ENCODE data around the gene THTPA. TPM values are rescaled to one million over a fixed set of nuclear protein-coding genes. Genes with fewer than 3 reads are reported as not detected.
A peak's percentile ranks its signal among the peaks of the same experiment; 100 is the strongest.

The THTPA gene
- total RNA-seq, 1 experiment from 2014 or later, result 20.0 TPM

DNA sequence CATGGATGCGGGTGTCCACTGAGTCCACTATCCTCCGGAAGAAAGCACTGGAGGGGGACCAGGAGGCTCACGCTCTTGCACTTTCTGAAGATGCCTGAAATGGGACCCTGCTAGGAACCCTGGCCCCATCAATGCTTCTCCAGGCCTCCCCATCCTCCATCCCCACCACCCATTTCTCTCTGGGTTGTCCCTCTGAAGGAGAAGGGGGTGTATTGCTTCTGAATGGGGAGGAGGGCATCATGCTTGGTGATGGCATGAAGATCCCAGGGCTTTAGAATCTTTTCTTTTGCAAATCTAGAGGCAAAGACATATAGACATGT is 23.2 kb downstream of the THTPA start:
- no peak for ATAC-seq
- Mint-ChIP-seq H3K27me3 (ENCODE audit: low read depth) (peaks cover 37% of the 10 kb centered on the region), H3K27ac (no peak overlapping the region), H3K9me3 (peaks cover 9% of the 10 kb centered on the region), H3K4me3 (peak overlapping the region; percentile 73), H3K36me3 (peaks cover 9% of the 10 kb centered on the region), H3K4me1 (peaks cover 23% of the 10 kb centered on the region)
- CTCF ChIA-PET, result interaction anchor here (1.3 to 4.8 kb wide), 7 partner anchors 10 to 331 kb away, joined by 3 to 38 read pairs (median 9); no protein-coding TSS in a partner anchor
- DNase-seq (ENCODE audit: low spot score), result no peak
- TF ChIP-seq, protein P1, sequence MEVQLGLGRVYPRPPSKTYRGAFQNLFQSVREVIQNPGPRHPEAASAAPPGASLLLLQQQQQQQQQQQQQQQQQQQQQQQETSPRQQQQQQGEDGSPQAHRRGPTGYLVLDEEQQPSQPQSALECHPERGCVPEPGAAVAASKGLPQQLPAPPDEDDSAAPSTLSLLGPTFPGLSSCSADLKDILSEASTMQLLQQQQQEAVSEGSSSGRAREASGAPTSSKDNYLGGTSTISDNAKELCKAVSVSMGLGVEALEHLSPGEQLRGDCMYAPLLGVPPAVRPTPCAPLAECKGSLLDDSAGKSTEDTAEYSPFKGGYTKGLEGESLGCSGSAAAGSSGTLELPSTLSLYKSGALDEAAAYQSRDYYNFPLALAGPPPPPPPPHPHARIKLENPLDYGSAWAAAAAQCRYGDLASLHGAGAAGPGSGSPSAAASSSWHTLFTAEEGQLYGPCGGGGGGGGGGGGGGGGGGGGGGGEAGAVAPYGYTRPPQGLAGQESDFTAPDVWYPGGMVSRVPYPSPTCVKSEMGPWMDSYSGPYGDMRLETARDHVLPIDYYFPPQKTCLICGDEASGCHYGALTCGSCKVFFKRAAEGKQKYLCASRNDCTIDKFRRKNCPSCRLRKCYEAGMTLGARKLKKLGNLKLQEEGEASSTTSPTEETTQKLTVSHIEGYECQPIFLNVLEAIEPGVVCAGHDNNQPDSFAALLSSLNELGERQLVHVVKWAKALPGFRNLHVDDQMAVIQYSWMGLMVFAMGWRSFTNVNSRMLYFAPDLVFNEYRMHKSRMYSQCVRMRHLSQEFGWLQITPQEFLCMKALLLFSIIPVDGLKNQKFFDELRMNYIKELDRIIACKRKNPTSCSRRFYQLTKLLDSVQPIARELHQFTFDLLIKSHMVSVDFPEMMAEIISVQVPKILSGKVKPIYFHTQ (CRISPR knock-in tag; IDR thresholded peaks at IDR 0.05), result no peak
- TF ChIP-seq NFYB (CRISPR knock-in tag; conservative IDR thresholded peaks at IDR 0.05; ENCODE audit: low read depth), result no peak
- TF ChIP-seq TP53 (CRISPR knock-in tag; IDR thresholded peaks at IDR 0.05), result no peak
- TF ChIP-seq IRF2 (CRISPR knock-in tag; IDR thresholded peaks at IDR 0.05; ENCODE audit: borderline replicate concordance, low read depth), result no peak
- TF ChIP-seq ZNF232 (CRISPR knock-in tag; IDR thresholded peaks at IDR 0.05), result no peak
- no peak for TF ChIP-seq NR1H2 (CRISPR knock-in tag; IDR thresholded peaks at IDR 0.05)
- TF ChIP-seq, protein P2, sequence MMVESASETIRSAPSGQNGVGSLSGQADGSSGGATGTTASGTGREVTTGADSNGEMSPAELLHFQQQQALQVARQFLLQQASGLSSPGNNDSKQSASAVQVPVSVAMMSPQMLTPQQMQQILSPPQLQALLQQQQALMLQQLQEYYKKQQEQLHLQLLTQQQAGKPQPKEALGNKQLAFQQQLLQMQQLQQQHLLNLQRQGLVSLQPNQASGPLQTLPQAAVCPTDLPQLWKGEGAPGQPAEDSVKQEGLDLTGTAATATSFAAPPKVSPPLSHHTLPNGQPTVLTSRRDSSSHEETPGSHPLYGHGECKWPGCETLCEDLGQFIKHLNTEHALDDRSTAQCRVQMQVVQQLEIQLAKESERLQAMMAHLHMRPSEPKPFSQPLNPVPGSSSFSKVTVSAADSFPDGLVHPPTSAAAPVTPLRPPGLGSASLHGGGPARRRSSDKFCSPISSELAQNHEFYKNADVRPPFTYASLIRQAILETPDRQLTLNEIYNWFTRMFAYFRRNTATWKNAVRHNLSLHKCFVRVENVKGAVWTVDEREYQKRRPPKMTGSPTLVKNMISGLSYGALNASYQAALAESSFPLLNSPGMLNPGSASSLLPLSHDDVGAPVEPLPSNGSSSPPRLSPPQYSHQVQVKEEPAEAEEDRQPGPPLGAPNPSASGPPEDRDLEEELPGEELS (CRISPR knock-in tag; IDR thresholded peaks at IDR 0.05), result no peak
- TF ChIP-seq ATF1 (CRISPR knock-in tag; IDR thresholded peaks at IDR 0.05), result no peak
- TF ChIP-seq, protein P3, sequence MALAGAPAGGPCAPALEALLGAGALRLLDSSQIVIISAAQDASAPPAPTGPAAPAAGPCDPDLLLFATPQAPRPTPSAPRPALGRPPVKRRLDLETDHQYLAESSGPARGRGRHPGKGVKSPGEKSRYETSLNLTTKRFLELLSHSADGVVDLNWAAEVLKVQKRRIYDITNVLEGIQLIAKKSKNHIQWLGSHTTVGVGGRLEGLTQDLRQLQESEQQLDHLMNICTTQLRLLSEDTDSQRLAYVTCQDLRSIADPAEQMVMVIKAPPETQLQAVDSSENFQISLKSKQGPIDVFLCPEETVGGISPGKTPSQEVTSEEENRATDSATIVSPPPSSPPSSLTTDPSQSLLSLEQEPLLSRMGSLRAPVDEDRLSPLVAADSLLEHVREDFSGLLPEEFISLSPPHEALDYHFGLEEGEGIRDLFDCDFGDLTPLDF (CRISPR knock-in tag; IDR thresholded peaks at IDR 0.05), result no peak
- no peak for TF ChIP-seq NR2C2 (CRISPR knock-in tag; IDR thresholded peaks at IDR 0.05)
- TF ChIP-seq SMAD4 (CRISPR knock-in tag; IDR thresholded peaks at IDR 0.05), result no peak
- no peak for TF ChIP-seq NR3C1 (CRISPR knock-in tag; conservative IDR thresholded peaks at IDR 0.05; ENCODE audit: low read depth)
- TF ChIP-seq ESRRA (CRISPR knock-in tag; IDR thresholded peaks at IDR 0.05; ENCODE audit: borderline replicate concordance), result no peak
- TF ChIP-seq ZSCAN18 (CRISPR knock-in tag; IDR thresholded peaks at IDR 0.05), result no peak
- TF ChIP-seq ELF4 (CRISPR knock-in tag; IDR thresholded peaks at IDR 0.05; ENCODE audit: low read depth), result no peak
- POLR2A ChIA-PET, result interaction anchor here (0.6 to 1.1 kb wide), 3 partner anchors 12 to 40 kb away, joined by 3 to 6 read pairs (median 3); partner anchors contain the start of gene AP1G2

DNA sequence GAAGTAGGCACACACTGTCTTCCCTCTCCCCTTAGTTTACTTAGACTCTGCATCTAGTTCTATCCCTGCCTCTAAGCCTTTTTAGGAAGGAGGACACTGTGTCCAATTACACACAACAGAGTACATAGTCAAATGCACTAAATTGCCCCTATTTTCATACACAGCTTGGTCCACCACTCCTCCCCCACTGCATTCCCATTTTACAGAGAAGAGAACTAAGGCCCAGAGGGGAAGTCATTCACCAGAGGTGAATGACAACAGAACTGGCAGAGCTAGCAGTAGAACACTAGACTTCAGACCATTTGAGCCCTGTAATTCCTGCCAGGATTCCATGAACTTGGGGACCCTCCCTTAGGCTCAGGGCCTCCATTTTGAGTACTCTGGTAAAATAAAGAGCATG is 23.7 kb downstream of the THTPA start:
- ChIA-PET POLR2A (no interaction called here), CTCF (interaction anchor here (2.2 to 4.8 kb wide), 2 partner anchors 10 to 53 kb away, joined by 13 to 38 read pairs; no protein-coding TSS in a partner anchor)
- DNase-seq (ENCODE audit: low spot score) (no peak), ATAC-seq (no peak)
- peaks cover 12% of the 10 kb centered on the region for H3K9me3 Mint-ChIP-seq
- peaks cover 23% of the 10 kb centered on the region for H3K4me1 Mint-ChIP-seq
- peaks cover 37% of the 10 kb centered on the region for H3K27me3 Mint-ChIP-seq (ENCODE audit: low read depth)
- peak overlapping the region; percentile 60; the same call in 1 of the 2 replicates for H3K27ac Mint-ChIP-seq
- H3K4me3 Mint-ChIP-seq, result peak overlapping the region; percentile 13; the same call in 1 of the 2 replicates
- peaks cover 10% of the 10 kb centered on the region for H3K36me3 Mint-ChIP-seq
- no peak for TF ChIP-seq SP1 (CRISPR knock-in tag; conservative IDR thresholded peaks at IDR 0.05)
- no peak for TF ChIP-seq SOX15 (CRISPR knock-in tag; IDR thresholded peaks at IDR 0.05)
- no peak for TF ChIP-seq ZNF317 (CRISPR knock-in tag; IDR thresholded peaks at IDR 0.05; ENCODE audit: borderline replicate concordance, low read depth)
- no peak for TF ChIP-seq CDX4 (CRISPR knock-in tag; IDR thresholded peaks at IDR 0.05; ENCODE audit: borderline replicate concordance)
- TF ChIP-seq GRHL2 (CRISPR knock-in tag; IDR thresholded peaks at IDR 0.05; ENCODE audit: insufficient replicate concordance, severe bottlenecking), result no peak
- TF ChIP-seq ATF1 (CRISPR knock-in tag; IDR thresholded peaks at IDR 0.05), result no peak
- TF ChIP-seq SMAD4 (CRISPR knock-in tag; IDR thresholded peaks at IDR 0.05), result no peak
- TF ChIP-seq MAX (CRISPR knock-in tag; IDR thresholded peaks at IDR 0.05), result no peak
- no peak for TF ChIP-seq NR2C2 (CRISPR knock-in tag; IDR thresholded peaks at IDR 0.05)
- TF ChIP-seq ZNF416 (CRISPR knock-in tag; IDR thresholded peaks at IDR 0.05), result no peak
- TF ChIP-seq, protein P4, sequence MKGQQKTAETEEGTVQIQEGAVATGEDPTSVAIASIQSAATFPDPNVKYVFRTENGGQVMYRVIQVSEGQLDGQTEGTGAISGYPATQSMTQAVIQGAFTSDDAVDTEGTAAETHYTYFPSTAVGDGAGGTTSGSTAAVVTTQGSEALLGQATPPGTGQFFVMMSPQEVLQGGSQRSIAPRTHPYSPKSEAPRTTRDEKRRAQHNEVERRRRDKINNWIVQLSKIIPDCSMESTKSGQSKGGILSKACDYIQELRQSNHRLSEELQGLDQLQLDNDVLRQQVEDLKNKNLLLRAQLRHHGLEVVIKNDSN (CRISPR knock-in tag; IDR thresholded peaks at IDR 0.05), result no peak
- TF ChIP-seq, protein P1 (CRISPR knock-in tag; IDR thresholded peaks at IDR 0.05), result no peak
- no peak for TF ChIP-seq CREB1 (CRISPR knock-in tag; IDR thresholded peaks at IDR 0.05)
